RPMI8226 (cell line): ENCODE results near the gene SPATA32.

Experiments
- DNase-seq: peaks from one replicate; pipeline ENCODE4 v3.0.0-alpha.2; 2015

Gene SPATA32

DNA sequence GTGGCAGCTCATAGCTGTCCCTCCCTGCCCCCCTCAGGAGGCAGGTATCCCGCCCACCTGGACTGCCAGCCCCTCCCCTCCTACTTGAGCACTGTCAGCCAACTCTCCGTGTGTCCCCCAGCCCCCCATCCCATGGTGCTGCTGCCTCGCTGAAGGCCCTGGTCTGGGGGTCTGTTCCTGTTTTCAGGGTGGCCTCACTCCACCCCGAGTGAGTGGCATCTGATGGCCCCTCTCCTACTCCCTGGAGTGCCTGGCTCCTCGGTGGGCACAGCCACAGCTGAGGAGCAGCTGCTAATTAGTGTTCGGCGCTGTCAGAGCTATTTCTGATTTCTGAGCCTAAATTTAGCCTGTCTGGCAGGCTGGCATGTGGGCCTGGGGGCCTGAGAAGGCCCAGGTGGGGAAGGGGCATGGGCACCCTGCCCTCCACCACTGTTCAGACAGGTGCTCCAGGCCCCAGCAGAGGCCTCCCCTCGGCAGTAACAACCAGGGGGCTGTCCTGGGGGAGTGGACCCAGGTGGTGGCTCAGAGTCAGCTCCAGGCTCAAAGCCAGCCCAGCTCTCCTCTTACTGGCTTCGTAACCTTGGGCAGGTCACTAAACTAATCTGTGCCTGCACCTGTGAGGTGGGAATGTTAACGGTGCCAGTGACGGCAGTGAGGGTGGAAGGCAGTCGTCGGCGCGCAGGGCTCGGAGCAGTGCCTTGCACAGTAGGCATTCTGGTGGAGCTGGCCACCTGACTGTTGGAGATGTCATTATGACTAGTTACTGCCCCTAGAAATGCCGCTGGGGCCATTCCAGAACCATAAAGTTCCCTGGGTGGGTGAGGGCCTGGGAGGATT, 33.8 kb downstream of the SPATA32 start:
- DNase-seq, result peak; percentile 93

DNA sequence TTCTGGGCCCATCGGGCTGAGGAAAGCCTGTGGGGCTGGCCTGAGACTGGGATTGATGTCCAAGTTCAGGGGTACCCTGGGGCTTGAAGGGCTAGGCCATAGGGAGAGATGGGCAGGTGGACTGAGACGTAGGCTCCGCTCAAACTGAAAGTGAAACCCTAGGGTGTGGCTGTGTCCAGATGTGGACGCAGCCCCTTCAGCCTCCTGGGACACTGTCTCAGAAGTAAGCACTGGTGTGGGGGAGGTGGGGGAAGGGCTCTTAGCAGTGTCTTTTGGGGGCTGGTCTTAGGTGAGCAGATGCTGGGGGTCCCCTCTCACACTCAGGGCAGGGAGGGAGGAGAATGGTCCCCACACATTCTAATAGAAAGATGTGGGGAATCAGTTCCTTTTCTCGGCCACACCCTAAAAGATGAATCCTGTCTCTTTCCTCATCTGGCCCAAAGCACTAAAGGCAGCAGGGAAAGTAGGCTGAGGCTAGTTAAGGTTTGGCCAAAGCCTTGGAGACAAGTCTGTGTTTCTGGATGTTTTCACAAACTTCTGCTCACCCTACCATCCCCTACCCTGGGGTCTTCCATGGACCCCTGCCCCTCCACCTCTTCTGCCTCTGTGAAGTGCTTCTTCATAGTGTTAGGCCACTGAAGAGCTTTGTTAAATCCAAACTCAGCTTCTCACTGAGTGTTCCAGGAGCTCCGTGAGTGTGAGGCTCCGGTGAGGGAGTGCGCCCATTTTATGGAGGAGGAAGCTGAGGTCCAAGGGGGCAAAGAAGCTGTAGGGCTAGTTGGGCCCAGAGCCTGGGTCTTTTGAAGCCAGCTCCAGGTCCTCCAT, 34.6 kb downstream of the SPATA32 start:
- DNase-seq, result peak; percentile 84

DNA sequence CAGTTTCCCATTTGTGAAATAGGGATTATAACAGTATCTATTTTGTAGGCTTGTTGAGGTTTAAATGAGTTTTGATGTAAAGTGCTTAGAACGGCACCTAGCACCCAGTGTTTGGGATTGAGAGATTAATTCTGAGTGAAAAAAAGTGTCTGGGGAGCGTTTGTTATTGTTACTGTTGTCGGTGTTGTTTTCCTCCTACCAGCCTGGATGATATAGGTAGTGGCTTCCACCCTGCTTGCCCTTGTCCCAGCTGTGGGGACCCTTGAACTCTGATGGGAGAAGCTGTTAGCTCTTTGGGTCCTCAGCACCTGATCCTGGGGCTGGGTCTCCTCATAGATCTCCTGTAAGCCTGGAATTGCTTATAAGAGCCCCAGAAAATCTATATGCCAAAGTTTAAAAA, 35.3 kb downstream of the SPATA32 start:
- DNase-seq, result peak; percentile 16

DNA sequence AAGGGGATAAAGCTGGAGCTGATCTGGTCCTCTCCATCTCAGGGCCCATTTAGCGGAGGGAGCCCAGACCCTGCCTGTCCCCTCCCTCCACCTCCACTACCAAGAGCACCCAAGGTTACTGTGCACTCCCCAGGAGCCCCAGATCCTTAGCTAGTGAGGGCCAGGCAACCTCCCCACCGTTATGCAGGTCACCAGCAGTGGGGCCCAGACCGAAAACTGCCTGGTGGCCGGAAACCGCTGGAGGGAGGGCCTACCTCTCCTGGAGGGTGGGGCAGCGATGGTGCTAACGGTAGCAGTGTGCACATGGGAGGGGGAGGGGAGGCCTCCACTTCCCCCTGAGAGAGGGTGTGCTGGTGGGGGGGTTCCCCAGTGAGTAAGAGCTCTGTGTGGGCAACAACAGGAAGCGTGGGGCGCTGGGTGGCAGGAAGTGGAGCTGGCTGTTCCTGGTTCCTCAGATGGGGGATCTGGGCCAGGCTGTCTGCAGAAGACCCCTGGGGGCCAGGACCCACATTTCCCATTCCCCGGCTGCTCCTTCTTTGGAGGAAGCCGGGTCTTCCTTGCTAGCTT, 35.8 kb downstream of the SPATA32 start:
- peak; percentile 96 for DNase-seq

DNA sequence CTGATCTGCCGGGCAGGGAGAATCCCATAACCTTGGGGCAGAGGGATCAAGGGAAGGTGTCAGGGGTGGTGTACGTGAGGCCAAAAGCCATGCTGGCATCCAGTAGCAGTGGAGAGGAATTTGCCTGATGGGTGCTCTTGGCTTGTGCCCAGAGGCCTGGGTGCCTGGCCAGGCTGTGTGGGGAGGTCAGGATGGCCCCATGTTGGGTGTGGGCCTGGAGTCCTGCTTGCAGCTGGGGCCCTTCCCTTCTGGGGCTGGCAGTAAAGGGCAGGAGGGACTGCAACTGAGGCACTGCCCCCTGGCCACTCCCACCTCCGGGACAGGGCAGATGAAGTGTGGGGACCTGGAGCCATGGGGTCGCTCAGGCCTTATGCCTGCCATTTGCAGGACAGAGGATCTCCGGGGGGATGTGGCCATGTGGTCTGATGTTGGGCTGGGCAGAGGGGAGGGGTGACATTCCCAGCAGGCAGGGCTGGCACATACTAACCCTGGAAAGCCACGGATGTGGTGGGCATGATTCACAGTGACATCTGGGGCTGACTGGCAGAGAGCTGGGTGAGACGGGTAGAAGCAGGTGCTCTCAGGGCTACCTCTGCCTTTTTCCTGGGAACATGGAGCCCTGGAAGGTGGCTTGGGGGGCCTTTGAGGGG, 36.7 kb downstream of the SPATA32 start:
- peak; percentile 41 for DNase-seq

DNA sequence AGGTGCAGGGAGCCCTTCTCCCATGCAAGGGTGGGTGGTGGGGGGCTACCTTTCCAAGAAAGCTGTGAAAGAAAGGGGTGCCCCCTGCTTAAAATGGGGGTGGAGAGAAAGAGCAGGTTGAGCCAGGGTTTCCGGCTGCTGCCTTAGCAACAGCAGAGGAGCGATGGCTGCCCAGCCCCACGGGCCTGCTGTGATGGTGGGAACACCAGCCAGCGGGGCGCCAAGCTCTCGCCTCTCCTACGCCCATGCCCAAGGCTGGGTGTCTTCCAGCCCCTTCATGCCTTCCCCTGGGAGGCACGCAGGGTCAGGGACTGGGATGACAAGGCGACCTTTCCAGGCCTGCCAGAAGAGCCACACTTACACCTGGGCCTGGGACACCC, 37.2 kb downstream of the SPATA32 start:
- peak; percentile 20 for DNase-seq

DNA sequence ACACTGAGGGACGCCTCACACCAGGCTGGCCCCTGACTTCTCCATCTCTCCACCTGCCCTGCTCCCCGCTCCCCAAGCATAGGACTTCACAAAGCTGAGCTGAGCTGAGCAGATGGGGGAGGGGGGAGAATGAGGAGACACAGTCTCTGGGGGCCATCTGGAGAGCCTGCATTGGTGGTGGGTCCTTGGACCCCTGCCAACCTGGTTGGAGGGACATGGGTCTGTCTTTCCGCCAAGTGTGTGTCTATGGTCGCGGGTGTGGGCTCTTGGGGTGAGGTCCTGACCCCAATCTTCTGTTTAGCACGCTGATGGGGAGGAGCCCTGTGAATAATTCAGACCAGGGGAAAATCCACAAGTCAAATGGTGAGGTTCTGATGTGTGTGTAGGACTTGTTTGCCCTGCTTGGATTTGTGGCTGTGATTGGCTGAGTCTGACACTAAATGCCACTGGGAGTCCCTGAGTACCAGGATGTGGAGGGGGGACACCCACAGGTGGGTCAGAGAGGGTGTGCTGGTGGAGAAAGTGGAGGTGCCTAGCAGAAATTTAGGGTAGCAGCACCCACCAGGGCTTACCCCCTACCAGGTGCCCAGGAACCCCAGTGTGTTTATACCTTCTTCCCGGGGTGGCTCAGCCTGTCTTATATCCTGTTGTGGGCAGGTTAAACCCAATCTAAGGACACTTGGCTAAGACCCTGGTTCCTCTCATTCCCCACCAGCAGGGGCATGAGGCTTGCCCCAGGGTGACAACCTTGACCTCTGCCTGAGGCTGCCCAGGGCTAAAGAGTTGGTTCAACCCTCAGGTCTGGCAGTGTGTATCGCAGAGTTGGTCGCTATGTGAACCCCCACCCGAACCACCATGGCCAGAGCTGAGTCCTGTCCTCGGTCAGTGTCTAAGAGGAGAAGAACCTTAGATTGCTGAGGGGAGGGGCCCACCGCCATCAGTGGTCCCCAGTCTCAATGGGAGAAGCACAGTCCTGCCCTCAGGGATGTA, 38.1 kb downstream of the SPATA32 start:
- DNase-seq, result peak; percentile 55

DNA sequence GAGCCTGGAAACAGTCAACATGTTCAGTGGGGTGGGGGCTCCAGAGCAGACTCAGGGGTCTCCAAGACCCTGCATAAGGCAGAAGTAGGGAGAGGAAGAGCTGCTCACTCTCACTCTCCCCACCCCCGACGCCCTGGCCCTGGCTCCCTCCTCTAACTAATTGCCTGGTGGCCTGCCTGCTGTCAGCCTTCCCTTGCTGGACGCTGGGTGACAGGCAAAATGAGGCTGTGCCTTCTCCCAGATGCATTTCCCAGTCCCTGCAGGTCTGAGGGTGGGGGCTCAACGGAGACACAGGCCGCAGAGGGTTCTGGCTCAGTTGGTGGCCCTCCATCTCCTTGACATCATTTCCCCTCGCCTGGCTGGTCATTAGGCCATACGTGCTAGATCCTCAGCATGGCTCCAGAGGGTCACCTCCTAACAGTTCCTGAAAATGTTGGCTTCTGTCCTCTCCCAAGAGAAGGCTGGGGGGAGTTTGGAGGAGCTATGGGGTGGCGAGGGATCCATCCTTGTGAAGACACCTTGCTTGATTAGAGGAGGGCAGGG, 38.8 kb downstream of the SPATA32 start:
- no peak for DNase-seq

DNA sequence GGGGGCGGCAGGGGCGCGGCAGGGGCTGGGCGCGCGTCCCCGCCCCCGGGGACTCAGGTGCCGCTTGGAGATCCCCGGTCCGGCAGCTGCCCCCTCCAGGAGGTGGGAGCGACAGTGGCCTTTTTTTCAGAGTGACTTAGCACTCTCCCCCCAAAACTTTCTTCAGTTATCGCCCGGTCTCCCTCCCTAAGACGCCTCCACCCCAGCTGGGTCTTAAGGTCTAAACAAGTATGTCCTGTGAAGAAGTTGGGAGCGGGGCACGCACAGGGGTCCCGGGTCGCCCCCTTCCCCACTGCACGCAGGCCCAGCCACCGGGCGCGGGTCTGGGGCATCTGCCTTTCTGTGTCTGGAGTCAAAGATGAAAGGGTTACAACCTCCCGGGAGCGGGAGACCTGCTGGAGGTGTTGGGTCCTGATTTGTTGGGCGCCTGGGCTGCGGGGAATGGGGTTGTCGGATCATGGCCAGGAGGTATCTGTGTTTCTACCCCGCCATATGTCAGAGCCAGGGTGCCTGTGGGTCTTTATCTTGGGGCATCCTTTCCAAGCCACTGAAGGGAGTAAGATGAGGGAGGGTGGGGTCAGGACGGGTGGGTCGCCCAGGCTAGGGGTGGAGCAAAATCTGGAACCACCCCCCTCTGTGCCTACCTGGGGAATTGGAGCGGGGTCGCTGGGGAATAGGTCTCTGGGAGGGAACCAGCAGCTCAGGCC, 39.5 kb downstream of the SPATA32 start:
- peak; percentile 68 for DNase-seq

DNA sequence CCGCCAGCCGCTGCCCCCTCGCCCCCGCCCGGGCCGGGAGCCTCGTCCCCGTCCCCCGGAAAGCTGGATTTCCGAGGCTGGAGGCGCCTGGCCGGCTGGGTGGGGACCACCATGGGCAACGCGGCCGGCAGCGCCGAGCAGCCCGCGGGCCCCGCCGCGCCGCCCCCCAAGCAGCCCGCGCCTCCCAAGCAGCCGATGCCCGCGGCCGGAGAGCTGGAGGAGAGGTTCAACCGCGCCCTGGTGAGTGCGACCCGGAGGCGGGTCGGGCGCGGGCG, 39.9 kb downstream of the SPATA32 start:
- DNase-seq, result no peak

DNA sequence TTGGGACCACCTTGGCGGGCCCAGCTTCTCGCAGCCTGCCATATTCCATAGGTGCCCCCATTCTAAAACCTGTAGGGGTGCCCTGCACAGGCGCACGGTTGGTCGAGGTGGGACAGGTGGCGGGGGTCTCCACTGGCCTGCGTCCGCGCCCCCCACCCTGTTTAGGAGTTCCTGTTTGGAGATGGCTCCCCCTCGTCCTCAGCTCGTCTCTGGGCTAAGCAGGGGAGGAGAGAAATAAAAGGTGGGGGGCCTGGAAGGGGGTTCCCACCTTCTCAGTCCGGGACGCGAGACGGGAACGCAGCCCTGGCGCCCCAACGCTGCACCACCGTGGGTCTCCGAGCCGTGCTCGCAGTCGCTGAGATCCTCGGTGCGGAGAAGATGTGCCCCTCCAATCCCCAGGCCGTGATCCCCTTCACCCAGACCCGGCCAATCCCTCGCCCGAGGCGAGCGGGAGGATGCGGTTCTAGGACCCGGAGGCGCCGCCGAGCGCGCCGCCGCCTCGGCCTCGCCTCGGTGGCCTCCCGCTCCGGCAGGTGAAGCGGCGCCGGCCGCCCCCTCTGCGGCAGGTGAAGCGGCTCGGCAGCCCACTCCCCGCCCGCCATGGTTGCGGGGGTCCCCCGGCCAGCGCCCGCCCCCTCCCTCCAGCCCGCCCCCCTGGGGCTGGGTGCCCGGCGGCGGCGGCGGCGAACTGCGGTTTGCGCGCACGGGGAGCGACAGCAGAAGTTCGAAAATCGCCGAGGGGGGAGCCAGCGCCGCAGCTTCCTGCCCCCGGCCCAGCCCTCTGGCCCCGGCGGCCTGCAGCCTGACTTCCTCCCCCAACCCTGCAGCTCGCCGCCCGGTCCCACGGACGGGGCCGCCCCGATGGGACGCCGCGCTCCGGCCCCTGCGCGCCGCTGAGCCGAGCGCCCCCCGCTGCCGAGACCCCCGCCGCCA, 40.5 kb downstream of the SPATA32 start, which contains the start of gene FMNL1:
TSS of gene FMNL1 (plus strand) at position 805 of the 933 bp plus-strand sequence. CDS start 240 bp downstream, outside the sequence.
- DNase-seq, result peak; percentile 74

DNA sequence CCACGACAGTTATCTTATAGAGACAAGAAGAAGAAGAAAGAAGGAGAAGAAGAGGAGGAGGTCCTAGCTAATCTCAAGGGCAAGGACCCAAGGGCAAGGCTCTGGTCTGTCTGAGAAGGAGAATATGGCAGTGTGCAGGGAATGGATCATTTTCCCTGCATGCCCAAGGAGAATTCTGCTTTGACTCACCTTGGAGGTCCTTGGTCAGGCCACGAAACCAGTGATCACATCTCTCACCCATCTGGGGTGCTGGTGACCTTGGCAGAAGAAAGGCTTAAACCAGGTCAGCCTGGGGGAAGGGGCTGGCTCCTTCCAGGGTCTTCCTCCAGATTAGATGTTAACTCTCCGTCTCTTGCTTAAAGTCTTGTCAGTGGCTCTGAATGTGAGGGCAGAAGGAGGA, 41.8 kb downstream of the SPATA32 start:
- no peak for DNase-seq

DNA sequence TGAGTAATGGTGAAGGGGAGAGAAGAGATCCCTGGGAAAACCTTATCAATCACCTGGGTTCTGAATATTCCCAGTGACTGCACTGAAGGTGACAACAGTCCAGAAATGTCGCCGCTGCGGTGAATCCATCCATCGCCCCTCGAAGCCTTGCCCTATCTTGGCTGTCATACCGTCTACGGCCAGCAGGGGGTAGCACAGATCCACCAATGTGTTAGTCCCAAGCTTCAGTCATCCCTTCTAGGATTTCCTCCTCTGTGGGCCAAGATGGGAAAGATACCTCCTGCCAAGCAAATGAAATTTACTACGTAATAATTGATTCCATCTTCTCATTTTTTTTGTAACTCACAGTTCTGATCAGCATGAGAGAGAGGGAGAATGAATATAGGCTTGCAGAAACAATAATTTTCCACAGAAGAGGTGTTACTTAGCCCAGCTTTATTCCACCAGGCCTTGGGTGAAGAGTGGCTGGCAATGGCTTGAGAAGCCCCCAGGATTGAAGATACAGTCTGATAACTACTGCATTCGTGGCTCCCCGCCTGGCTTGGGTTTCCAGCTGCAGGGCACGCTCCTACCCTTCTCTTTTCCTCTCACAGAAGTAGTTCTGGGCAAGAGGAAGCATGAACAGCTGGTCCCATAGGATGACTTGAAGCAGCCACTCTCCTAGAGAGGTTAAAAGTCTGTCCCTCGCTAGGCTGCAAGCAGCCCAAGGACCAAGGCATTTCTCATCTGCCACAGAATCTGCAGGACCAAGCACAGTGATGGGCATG, 42.8 kb downstream of the SPATA32 start:
- DNase-seq, result peak; percentile 81
